Stimulated activated CD8-positive, alpha-beta memory T cell treated with anti-CD3 and anti-CD28 coated beads, Interleukin-12 subunit alpha, Interleukin-12 subunit beta, amount 100 ng/mL, for 24 hours (primary cell): Measurements from ENCODE around the gene CNTRL.

ENCODE experiments used
- DNase-seq: peaks from one replicate; pipeline ENCODE4 v3.0.0-alpha.2; 2020; ENCODE audit errors: extremely low read depth

Gene CNTRL

GRCh38 chr9:121179930-121180681 lies 105.4 kb downstream of the CNTRL start:
- no peak for DNase-seq

DNA sequence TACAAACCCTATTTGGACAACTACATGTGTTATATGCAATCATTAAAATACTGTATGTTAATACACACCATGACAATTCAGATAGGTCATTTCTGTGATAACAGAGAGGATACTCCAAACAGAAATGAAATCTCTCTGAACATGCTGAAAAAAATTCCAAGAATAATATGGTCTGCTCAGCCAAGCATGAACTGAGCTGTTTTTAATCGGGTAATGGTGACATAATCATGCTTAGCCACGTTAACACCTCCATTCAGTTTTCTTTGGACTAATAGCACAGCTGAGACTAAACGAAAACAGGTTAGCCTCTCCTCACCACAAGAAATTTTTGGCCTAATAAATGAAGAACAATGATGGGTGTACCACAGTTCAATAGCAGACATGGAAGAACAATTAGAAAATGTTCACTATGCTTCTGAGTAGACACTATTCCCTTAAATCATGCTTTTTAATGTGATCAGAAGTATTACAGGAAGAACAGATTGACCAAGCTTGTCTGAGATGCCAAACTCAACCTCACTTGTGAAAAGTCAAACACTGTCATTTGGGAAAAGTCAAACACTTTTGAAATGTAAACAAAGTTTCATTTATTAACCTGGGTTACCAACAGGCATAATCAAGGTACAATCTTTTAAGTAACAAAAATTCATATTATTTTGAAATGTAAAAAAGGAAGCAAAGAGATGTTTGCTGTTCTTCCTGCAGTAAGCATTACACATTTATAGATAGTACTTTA lies 107.5 kb downstream of the CNTRL start:
- no peak for DNase-seq

- no peak for DNase-seq
These were observed 108.2 kb downstream of the CNTRL start for GRCh38 chr9:121182989-121183388.

DNA sequence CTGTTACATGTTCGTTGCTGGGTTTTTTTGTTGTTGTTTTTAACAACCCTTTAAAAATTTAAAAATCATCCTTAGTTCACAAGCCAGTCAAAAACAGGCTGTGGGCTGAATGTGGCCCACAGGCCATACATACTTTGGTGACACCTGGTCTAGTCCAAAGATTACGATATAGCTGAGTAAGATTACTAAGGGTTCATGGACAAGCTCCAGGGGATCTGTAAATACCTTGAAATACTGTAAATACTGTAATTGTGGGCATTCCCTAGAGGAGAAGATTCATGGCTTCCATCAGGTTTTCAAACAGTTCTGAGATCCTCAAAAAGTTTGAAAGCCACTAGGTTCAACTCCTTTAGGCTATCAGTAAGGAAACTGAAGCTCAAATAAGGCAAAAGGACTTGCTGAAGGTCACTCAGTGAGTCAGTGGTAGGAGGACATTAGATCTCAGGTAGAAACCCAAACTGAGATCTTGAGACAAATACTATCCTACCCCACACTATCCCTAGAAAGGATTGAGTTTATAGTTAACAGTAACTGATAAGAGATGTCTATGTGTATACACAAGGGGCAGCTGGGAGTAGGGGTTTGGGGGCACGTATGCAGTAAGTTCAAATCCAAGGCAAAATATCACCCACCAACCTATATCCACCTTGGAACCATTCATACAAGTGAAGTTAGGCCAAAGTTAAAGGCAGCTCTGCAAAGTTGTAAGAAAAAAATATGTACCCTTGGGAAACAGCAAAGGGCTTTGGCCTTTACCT lies 109.1 kb downstream of the CNTRL start:
- no peak for DNase-seq

DNA sequence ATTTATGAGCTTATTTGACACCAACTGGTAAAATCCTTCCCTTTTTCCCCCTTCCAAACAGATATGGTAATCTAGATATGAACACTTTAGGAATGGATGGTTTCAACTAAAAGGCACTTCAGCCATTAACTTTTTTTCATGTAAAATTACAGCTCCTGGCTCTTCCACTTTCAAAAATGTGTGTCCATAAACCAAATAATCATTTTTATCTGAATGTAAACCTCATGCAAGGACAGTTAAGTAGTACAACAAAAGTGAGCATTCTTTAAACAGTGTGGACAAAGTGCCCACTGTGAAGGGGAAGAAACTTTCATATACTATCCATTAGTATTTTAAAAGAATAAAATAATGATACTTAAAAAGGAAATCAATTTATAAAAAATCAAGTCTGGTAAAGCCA lies 109.7 kb downstream of the CNTRL start:
- DNase-seq = no peak

- DNase-seq = no peak
These were observed 110.5 kb downstream of the CNTRL start for GRCh38 chr9:121185178-121185745.

DNA sequence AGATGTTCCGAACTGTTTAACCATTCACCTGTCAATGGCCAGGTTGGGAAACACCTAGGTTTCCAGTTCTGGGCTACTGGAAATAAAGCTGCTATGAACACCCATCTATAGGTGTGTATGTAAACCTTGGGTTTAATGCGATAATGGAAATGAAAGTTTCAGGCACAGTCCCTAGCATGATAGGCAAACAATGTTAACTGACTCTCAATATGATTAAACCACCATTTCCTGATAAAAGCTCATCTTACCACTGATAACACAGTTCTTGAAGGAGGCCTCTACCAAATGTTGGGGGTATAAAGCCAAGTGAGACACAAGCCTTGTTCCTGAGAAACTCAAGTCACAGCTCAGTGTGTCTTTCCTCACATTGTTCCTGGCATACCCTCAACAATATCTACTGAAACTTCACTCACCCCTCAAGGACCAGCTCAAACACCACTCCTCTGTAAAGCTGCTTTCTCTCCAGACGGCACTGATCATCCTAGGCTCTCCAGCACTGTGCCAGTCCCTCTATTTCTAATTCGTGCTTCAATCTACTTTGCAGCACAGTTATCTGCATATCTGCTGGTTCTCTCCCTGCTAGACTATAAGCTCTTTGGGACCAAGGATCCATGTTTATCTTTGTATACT lies 111.1 kb downstream of the CNTRL start:
- DNase-seq = no peak

GRCh38 chr9:121187636-121188305 lies 113.0 kb downstream of the CNTRL start:
- DNase-seq = no peak

- DNase-seq = no peak
These were observed 114.3 kb downstream of the CNTRL start for GRCh38 chr9:121189006-121189405.

DNA sequence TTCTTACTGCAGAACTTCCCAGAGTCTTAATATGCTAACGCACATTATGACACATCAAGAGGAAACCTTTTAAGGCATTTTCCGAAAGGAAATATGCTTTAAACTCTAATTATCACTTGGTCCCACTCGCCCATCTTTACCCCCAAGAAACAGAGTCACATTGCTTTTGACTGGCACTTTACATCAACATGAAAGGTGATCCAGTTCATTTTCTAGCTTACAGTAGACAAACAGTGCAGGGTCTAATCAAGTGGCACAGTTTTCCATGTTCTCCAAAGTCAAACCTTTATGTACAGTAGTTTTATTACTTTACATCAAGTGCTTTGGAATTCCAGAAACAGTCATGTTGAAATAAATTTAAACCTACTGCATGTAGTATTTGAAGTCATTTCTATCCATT lies 114.9 kb downstream of the CNTRL start:
- DNase-seq = no peak

DNA sequence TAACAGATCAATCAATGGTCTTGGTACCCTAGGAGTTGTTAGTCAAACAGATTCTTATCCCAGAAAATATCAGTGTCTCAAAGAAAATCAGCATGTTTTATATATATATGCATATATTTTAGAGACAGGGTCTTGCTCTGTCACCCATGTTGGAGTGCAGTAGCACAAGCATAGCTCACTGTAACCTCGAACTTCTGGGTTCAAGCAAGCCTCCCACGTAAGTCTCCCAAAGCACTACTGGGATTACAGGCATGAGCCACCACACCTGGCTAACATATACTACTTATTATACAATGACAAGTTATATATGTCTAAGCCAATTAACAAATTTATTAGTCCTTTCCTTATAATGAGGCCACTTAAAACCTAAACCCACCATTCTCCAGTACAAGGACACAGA lies 116.5 kb downstream of the CNTRL start:
- DNase-seq = no peak

- DNase-seq = no peak
These were observed 117.8 kb downstream of the CNTRL start for GRCh38 chr9:121192518-121192917.

DNA sequence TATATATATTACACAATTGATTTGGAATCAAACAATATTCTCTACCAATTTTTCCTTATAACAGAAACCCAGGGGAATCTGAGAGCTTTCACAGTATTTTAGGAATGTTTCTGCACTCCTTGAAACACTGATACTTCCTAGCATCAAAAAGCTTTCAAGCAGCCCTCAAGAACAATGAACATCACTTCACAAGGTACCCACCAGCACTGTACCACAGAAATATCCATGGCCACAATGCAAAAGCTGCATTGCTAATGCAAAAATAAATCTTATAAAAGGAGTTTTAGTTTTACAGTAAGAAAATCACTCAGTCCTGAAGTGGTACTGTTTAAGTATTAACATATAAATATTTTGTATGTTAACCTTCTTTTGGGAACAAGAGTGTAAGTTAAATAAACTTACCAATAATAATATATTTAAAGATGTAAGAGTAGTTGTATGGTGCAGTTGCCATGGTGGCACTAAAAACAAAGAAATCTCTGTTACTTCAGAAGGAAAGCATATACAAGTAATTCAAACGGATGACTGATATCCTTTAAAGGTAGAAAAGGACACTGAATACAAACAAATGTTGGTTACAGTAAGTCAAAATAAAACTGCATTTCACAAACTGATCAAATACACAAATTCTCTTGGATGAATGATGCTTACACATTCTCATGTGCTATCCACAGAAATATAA lies 118.3 kb downstream of the CNTRL start:
- no peak for DNase-seq

GRCh38 chr9:121194730-121195129 lies 120.0 kb downstream of the CNTRL start:
- no peak for DNase-seq

GRCh38 chr9:121196389-121196788 lies 121.6 kb downstream of the CNTRL start:
- no peak for DNase-seq

DNA sequence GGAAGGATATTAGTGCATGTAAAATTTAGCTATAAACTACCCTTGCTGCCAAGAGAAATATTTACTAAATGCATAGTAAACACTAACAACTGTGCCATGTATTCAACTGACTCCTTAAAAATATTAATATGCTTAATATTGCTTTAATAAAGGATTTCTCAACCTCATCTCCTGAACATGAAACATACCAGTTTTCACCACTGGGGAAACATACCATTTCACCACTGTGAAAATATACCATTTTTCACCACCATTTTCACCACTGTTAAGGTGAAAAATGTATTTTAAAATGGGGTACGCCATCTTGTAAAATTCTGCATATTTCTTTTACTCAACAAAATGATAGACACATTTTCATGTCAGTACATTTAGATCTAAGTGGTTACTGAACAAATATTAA lies 122.4 kb downstream of the CNTRL start:
- no peak for DNase-seq

- no peak for DNase-seq
These were observed 123.8 kb downstream of the CNTRL start for GRCh38 chr9:121198512-121199042.

GRCh38 chr9:121199921-121200320 lies 125.2 kb downstream of the CNTRL start:
- no peak for DNase-seq

DNA sequence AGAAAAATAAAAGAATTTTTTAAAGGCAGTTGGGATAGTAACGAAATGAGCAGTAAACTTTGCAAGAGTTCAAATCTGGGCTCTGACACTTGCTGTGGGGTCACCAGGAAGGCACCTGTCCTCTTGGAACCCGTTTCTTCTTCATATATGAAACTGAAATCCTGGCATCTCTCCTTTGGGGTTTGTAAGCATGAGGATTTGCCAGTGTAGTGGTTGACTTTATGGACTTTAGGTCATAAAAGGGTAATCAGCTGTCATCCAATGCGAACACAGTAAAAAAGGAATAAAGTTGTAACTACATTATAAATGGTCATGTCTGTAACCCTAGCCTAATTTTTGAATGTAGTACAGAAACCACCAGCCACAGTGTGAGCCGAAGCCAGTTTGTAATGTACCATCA lies 125.6 kb downstream of the CNTRL start:
- no peak for DNase-seq

GRCh38 chr9:121201045-121201737 lies 126.4 kb downstream of the CNTRL start:
- DNase-seq = no peak
